GM23338 (cell line): Measurements from ENCODE around the gene CSPG5. TPM values are rescaled to one million over a fixed set of nuclear protein-coding genes. Genes with fewer than 3 reads are reported as not detected.
A peak's percentile ranks its signal among the peaks of the same experiment; 100 is the strongest.

Experiments
- ATAC-seq: fragments of 200-7000 bp; cut with Tn5 transposase; 3 replicates; pipeline ENCODE4 v1.9.1; 2020
- DNase-seq: peaks from one replicate; pipeline ENCODE4 v3.0.0-alpha.2; 2015; ENCODE audit warnings: low spot score
- H2AFZ ChIP-seq: fragments of 200-600 bp; sonication (generic); 2 replicates; pipeline ENCODE4 v1.8.0; 2016; ENCODE audit warnings: antibody characterized with exemption, mild to moderate bottlenecking, moderate library complexity
- H3F3A ChIP-seq: fragments of 200-600 bp; sonication (generic); replicated peaks from 2 replicates; pipeline ENCODE4 v1.8.0; 2017; ENCODE audit warnings: antibody characterized with exemption, mixed run types, low read depth
- H3K27ac ChIP-seq: fragments of 200-600 bp; sonication (generic); 2 replicates; pipeline ENCODE4 v1.6.1; 2016; ENCODE audit warnings: low read depth
- H3K27me3 ChIP-seq: fragments of 200-600 bp; sonication (generic); 2 replicates; pipeline ENCODE4 v1.8.0; 2016; ENCODE audit warnings: mild to moderate bottlenecking, mixed run types, moderate library complexity; ENCODE audit not compliant: insufficient read depth
- H3K36me3 ChIP-seq: fragments of 200-600 bp; sonication (generic); 2 replicates; pipeline ENCODE4 v1.8.0; 2016; ENCODE audit warnings: mild to moderate bottlenecking; ENCODE audit not compliant: insufficient read depth
- H3K4me1 ChIP-seq: fragments of 200-600 bp; sonication (generic); 2 replicates; pipeline ENCODE4 v1.8.0; 2016; ENCODE audit warnings: mild to moderate bottlenecking, moderate library complexity; ENCODE audit not compliant: insufficient read depth
- H3K4me2 ChIP-seq: fragments of 200-600 bp; sonication (generic); 2 replicates; pipeline ENCODE4 v1.7.1; 2017; ENCODE audit warnings: mixed run types
- H3K4me3 ChIP-seq: fragments of 200-600 bp; sonication (generic); 2 replicates; pipeline ENCODE4 v1.6.1; 2016; ENCODE audit warnings: mixed run types
- H3K79me2 ChIP-seq: fragments of 200-600 bp; sonication (generic); replicated peaks from 2 replicates; pipeline ENCODE4 v1.8.0; 2017; ENCODE audit warnings: mild to moderate bottlenecking; ENCODE audit not compliant: insufficient read depth
- H3K9me2 ChIP-seq: fragments of 200-600 bp; sonication (generic); 2 replicates; pipeline ENCODE4 v1.8.0; 2017; ENCODE audit not compliant: insufficient read depth
- H4K20me1 ChIP-seq: fragments of 200-600 bp; sonication (generic); replicated peaks from 2 replicates; pipeline ENCODE4 v1.8.0; 2017; ENCODE audit warnings: mild to moderate bottlenecking; ENCODE audit not compliant: insufficient read depth
- H3K27ac Mint-ChIP-seq: 2 replicates; pipeline ENCODE4 v1.8.0; 2020; ENCODE audit warnings: inconsistent platforms, mild to moderate bottlenecking, moderate library complexity, mixed read lengths
- H3K27me3 Mint-ChIP-seq: 3 replicates; pipeline ENCODE4 v1.8.0; 2022; ENCODE audit warnings: low read depth, mild to moderate bottlenecking, moderate library complexity, mixed read lengths, inconsistent platforms; ENCODE audit not compliant: insufficient read depth, poor library complexity
- H3K36me3 Mint-ChIP-seq: 3 replicates; pipeline ENCODE4 v1.8.0; 2021; ENCODE audit warnings: low read depth, mild to moderate bottlenecking, inconsistent platforms, moderate library complexity, mixed read lengths
- H3K4me1 Mint-ChIP-seq: 3 replicates; pipeline ENCODE4 v1.8.0; 2020; ENCODE audit warnings: mild to moderate bottlenecking, inconsistent platforms, mixed read lengths
- H3K4me3 Mint-ChIP-seq: 3 replicates; pipeline ENCODE4 v1.8.0; 2021; ENCODE audit warnings: moderate library complexity, mild to moderate bottlenecking, inconsistent platforms, mixed read lengths
- H3K9me3 Mint-ChIP-seq: 3 replicates; pipeline ENCODE4 v1.8.0; 2020; ENCODE audit warnings: moderate library complexity, mild to moderate bottlenecking, inconsistent platforms, mixed read lengths
- CREB1 ChIP-seq: fragments of 250-450 bp; sonication (Bioruptor Pico); IDR thresholded peaks from 2 replicates; pipeline ENCODE4 v1.5.0; 2020; ENCODE audit warnings: low read depth, mild to moderate bottlenecking, moderate library complexity
- CTCF ChIP-seq, 2 experiments: fragments of 200-600 bp in 1 of 2; sonication (generic) in 1 of 2; conservative IDR thresholded peaks; 2 replicates each; pipeline versions ENCODE4 v1.5.1 to v1.6.1; 2016 to 2017; ENCODE audit warnings: antibody characterized with exemption in 2 of 2, low read depth in 2 of 2, mild to moderate bottlenecking in 2 of 2, moderate library complexity in 1 of 2
- EZH2 ChIP-seq: fragments of 200-600 bp; sonication (generic); IDR thresholded peaks from one replicate; pipeline ENCODE4 v1.8.0; 2017; ENCODE audit warnings: antibody characterized with exemption, mild to moderate bottlenecking, low read depth; ENCODE audit not compliant: unreplicated experiment
- EZH2phosphoT487 ChIP-seq: fragments of 200-600 bp; sonication (generic); IDR thresholded peaks from one replicate; pipeline ENCODE4 v1.8.1; 2018; ENCODE audit warnings: antibody characterized with exemption; ENCODE audit not compliant: unreplicated experiment
- POLR2AphosphoS5 ChIP-seq: IDR thresholded peaks from 2 replicates; pipeline ENCODE4 v1.6.1; 2016; ENCODE audit warnings: antibody characterized with exemption, low read depth
- REST ChIP-seq: IDR thresholded peaks from one replicate; pipeline ENCODE4 v1.6.1; 2018; ENCODE audit warnings: antibody characterized with exemption; ENCODE audit not compliant: unreplicated experiment
- STAT1 ChIP-seq: IDR thresholded peaks from one replicate; pipeline ENCODE4 v1.6.1; 2016; ENCODE audit warnings: antibody characterized with exemption; ENCODE audit not compliant: unreplicated experiment
- ZNF331 ChIP-seq: fragments of 250-450 bp; sonication (Bioruptor Pico); IDR thresholded peaks from 2 replicates; pipeline ENCODE4 v1.5.0; 2020; ENCODE audit warnings: low read depth, mild to moderate bottlenecking, moderate library complexity
- ZNF462 ChIP-seq: fragments of 250-450 bp; sonication (Bioruptor Pico); IDR thresholded peaks from 2 replicates; pipeline ENCODE4 v1.5.0; 2020; ENCODE audit warnings: mild to moderate bottlenecking, moderate library complexity
- polyA plus RNA-seq: library from polyadenylated mRNA; unstranded; fragments of >200 nt; fragmentation: Nextera tagmentation; extraction: Ambion mirVana; gene quantifications from 2 replicates; pipeline ENCODE4 v1.2.1, GENCODE V29; 2016
- total RNA-seq: library from RNA; depleted of rRNA; stranded (reverse); fragments of >200 nt; shearing (Covaris generic); gene quantifications from 2 replicates; pipeline ENCODE4 v1.2.3, GENCODE V29; 2014

The CSPG5 gene
- total and polyA plus RNA-seq, 2 experiments from 2014 or later = 0.86 to 4.3 TPM

GRCh38 chr3:47540281-47540680 lies 38.4 kb downstream of the CSPG5 start (continued):
- no peak for TF ChIP-seq ZNF462 (CRISPR knock-in tag)

GRCh38 chr3:47536967-47537366 lies 41.7 kb downstream of the CSPG5 start:
- no peak for ATAC-seq
- no peak overlapping the region for H3K27ac ChIP-seq
- no peak for TF ChIP-seq EZH2phosphoT487
- no peak for TF ChIP-seq EZH2
- TF ChIP-seq REST = no peak
- TF ChIP-seq ZNF331 (CRISPR knock-in tag) = no peak
- no peak for TF ChIP-seq STAT1
- no peak for TF ChIP-seq CTCF (conservative IDR thresholded peaks at IDR 0.05; ENCODE audit: low read depth in 2 of 2)
- no peak for TF ChIP-seq CREB1
- no peak for TF ChIP-seq POLR2AphosphoS5

More at GRCh38 chr3:47536967-47537366, 41.7 kb downstream of the CSPG5 start:
- DNase-seq = no peak
- no peaks in the 10 kb centered on the region; the same call in 1 of the 3 replicates for H3K4me1 Mint-ChIP-seq
- Histone ChIP-seq H3K79me2 (no peaks in the 10 kb centered on the region), H3F3A (no peaks in the 10 kb centered on the region), H4K20me1 (no peaks in the 10 kb centered on the region), H3K9me2 (no peaks in the 10 kb centered on the region), H3K4me1 (no peaks in the 10 kb centered on the region), H3K4me3 (no peak overlapping the region), H3K4me2 (no peak overlapping the region), H3K27me3 (no peaks in the 10 kb centered on the region), H3K36me3 (no peaks in the 10 kb centered on the region), H2AFZ (peak overlapping the region; percentile 43)
- peaks cover 11% of the 10 kb centered on the region; the same call in 2 of the 3 replicates for H3K9me3 Mint-ChIP-seq
- no peak overlapping the region for H3K27ac Mint-ChIP-seq
- peaks cover 5% of the 10 kb centered on the region for H3K27me3 Mint-ChIP-seq
- H3K36me3 Mint-ChIP-seq = no peaks in the 10 kb centered on the region
- no peak overlapping the region for H3K4me3 Mint-ChIP-seq
